Measurements from ENCODE around the gene TPRA1. TPM values are rescaled to one million over a fixed set of nuclear protein-coding genes. Genes with fewer than 3 reads are reported as not detected.

The TPRA1 gene
- total and polyA plus RNA-seq, 7 donors, result 20.7 to 26.7 (median 24.2) TPM

DNA sequence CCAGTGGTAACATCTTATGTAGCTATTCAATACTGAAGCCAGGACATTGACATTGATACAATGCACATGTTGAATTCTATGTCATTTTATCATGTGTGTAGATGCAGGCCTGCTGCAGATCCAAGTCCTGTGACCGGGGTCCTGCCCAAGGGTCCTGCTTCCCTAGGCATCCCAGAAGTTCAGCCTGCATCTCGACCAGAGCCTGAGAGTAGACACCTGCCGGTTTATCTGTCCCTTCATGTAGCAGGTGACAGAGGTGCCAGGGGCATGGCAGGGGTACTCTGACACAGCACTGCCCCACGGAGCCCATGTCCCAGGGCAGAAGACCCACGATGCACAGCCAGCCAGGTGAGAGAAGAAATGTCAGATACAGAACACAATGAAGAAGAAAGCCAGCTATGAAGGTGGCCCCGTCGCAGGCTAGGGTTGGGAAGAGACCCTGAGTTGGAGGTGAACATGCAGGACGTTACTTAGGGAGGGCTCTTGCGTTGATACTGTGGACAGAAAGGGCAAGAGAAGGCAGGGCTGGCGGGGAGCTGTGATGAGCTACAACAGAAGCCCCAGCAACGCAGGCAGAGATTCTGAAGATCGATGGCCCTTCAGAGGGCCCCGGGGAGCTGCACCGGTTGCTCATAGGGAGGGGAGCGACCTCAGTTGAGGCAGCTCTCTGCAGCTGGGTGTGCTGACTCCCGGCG is 51.0 kb downstream of the TPRA1 start:
- 68 to 74% (median 72%) methylated on average over 17 of the region's 17 CpGs for WGBS, 3 donors
- intact Hi-C loops (cut with DNase I), result loop anchor here in 1 of 2 donors (5.0 to 10.0 kb wide), 3 partner anchors 555 to 1015 kb away; partner anchors contain the start of genes CHST13 and PLXNA1
- no peak for ATAC-seq

DNA sequence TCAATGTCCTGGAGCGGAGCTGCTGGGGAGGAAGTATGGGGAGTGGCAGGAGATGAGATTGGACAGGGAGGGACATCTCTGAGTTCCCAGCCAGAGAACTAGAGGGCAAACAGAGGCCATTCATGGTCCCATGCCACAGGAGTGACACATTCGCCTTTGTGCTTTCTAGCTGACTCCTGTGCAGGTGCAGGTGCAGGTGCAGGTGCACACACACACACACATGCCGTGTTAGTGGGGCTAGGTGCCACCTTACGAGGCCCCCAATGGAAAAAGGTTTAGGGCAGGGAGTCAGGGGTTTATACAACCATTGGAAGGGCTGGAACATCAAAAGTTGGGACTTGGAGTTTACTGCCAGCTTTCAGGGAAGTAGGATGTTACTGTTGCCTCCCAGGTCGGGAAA is 52.0 kb downstream of the TPRA1 start:
- Histone ChIP-seq H3K4me1 (no peaks in the 10 kb centered on the region), H3K4me3 (no peak overlapping the region), H3K36me3 (ENCODE audit: insufficient read depth in 1 of 2, low read depth in 1 of 2) (no peaks in the 10 kb centered on the region), H3K27ac (no peak overlapping the region), H3K27me3 (ENCODE audit: insufficient read depth in 3 of 3, low read length in 2 of 3) (no peaks in the 10 kb centered on the region), H3K9me3 (no peaks in the 10 kb centered on the region)
- DNase-seq, result no peak
- WGBS, 3 donors, result 72 to 85% (median 82%) methylated on average over 5 of the region's 5 CpGs
- ATAC-seq, result no peak
- intact Hi-C loops (cut with DNase I), result loop anchor here in 1 of 2 donors (5.0 kb wide), 1 partner anchor 861 kb away; no protein-coding TSS in a partner anchor
- TF ChIP-seq, protein P1, sequence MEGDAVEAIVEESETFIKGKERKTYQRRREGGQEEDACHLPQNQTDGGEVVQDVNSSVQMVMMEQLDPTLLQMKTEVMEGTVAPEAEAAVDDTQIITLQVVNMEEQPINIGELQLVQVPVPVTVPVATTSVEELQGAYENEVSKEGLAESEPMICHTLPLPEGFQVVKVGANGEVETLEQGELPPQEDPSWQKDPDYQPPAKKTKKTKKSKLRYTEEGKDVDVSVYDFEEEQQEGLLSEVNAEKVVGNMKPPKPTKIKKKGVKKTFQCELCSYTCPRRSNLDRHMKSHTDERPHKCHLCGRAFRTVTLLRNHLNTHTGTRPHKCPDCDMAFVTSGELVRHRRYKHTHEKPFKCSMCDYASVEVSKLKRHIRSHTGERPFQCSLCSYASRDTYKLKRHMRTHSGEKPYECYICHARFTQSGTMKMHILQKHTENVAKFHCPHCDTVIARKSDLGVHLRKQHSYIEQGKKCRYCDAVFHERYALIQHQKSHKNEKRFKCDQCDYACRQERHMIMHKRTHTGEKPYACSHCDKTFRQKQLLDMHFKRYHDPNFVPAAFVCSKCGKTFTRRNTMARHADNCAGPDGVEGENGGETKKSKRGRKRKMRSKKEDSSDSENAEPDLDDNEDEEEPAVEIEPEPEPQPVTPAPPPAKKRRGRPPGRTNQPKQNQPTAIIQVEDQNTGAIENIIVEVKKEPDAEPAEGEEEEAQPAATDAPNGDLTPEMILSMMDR (IDR thresholded peaks at IDR 0.05), result no peak

More for the DNA sequence above, 51.0 kb downstream of the TPRA1 start:
- Histone ChIP-seq H3K4me1 (no peaks in the 10 kb centered on the region), H3K27ac (no peak overlapping the region), H3K4me3 (no peak overlapping the region), H3K36me3 (ENCODE audit: insufficient read depth in 1 of 2, low read depth in 1 of 2) (no peaks in the 10 kb centered on the region), H3K9me3 (no peaks in the 10 kb centered on the region), H3K27me3 (ENCODE audit: insufficient read depth in 3 of 3, low read length in 2 of 3) (no peaks in the 10 kb centered on the region)
- no peak for DNase-seq
- TF ChIP-seq, protein P1 (IDR thresholded peaks at IDR 0.05), result no peak

DNA sequence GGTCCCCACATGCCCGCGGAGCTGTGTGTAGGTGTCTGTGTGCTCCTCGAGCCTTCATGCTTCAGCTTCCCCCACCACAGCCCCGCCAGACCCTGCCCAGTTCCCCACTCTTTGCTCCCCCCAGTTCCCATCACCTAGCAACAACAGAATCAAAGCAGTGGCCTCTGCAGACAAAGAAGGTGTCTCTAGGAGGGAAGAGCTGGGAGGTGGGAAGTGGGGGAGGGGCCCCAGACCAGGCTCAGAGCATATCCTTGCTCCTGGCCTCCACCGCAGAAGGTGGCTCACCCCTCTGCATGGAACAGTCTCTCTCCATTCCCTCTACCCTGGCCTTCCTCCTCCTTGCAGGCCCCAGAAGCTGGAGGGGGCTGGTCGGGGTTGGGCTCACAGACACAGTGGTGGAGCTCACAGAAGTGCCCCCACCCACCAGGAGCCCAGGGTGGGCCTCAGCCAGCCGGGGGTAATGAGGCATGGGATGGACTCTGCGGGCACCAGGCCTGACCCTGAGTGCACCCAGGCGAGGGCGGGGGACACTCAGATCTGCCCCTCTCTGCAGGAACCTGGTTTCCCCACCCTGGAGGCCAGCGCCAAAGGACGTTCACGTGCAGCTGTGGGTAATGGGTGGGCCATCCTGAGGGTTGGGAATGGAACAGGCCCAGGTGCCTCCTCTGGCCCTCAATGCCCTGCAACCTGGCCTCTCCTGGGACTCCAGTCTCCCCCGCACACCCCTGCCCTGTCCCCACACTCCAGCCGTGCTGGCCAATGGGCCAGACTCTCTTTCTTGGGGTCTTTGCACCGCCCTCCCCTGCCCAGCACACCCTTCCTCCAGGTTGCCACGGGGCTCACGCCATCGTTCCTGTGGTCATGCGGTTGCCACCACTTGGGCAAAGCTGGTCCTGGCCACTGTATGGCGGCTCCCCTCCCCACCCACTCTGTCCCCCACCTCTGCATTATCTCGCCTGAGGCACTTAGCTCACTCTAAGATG is 53.4 kb downstream of the TPRA1 start:
- intact Hi-C loops (cut with DNase I), result loop anchor here in 1 of 2 donors (5.0 kb wide), 1 partner anchor 860 kb away; no protein-coding TSS in a partner anchor
- no peak for ATAC-seq
- no peaks in the 10 kb centered on the region for H3K4me1 ChIP-seq
- no peaks in the 10 kb centered on the region for H3K9me3 ChIP-seq
- H3K36me3 ChIP-seq (ENCODE audit: insufficient read depth in 1 of 2, low read depth in 1 of 2), result no peaks in the 10 kb centered on the region
- no peak overlapping the region for H3K27ac ChIP-seq
- DNase-seq, result no peak
- no peaks in the 10 kb centered on the region for H3K27me3 ChIP-seq (ENCODE audit: insufficient read depth in 3 of 3, low read length in 2 of 3)
- 77 to 82% (median 78%) methylated on average over 20 to 22 of the region's 22 CpGs for WGBS, 3 donors
- H3K4me3 ChIP-seq, result no peak overlapping the region
- TF ChIP-seq, protein P1 (IDR thresholded peaks at IDR 0.05), result no peak

DNA sequence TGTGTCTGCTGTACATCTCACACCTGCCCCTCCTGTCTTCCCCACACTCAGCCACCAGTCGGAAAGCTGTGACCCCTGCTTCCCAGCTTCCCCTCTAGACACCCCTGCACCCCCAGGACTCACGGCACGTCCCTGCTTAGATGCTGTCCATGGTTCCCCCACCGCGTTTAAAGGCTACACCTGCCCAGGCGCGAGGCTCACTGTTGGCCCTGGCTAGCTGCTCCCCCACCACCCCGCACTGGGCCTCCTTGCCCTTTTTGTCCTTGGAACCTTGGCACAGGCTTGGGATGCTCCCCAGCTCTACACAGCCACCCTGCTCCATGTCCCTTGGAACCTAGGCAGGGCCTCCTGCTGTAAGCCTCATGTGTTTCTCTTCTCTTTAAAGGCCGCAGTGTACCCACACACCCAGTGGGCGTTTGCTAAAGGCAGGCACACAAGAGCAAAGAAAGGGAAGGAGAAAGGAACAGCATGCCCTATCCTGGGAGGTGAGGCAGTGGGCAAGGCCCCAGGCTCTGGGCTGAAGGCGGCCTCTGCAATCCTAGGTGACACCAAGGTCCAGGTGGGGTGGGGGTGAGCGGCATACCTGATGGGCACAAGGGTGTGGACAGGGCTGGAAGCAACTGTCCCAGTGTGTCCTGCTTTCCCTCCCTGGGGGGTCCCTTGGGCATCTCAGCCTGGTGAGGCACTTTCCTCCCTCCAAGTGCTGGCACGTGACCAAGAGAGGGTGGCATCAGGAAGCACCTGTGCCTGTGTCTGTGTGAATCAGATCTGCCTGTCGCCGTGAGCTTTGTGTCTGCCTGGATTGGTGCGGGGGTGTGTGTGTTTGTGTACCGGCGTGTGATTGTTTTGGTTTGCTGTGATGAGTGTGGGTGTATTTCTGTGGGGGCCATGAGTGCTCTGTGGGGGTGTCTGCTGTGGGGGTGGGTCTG is 54.4 kb downstream of the TPRA1 start:
- H3K4me1 ChIP-seq, result no peaks in the 10 kb centered on the region
- no peak for DNase-seq
- no peaks in the 10 kb centered on the region for H3K9me3 ChIP-seq
- intact Hi-C loops (cut with DNase I), result loop anchor here in 1 of 2 donors (5.0 kb wide), 1 partner anchor 859 kb away; no protein-coding TSS in a partner anchor
- no peaks in the 10 kb centered on the region for H3K36me3 ChIP-seq (ENCODE audit: insufficient read depth in 1 of 2, low read depth in 1 of 2)
- ATAC-seq, result no peak
- 76 to 83% (median 80%) methylated on average over 18 of the region's 18 CpGs for WGBS, 3 donors
- H3K4me3 ChIP-seq, result no peak overlapping the region
- TF ChIP-seq, protein P1 (IDR thresholded peaks at IDR 0.05), result no peak
- no peaks in the 10 kb centered on the region for H3K27me3 ChIP-seq (ENCODE audit: insufficient read depth in 3 of 3, low read length in 2 of 3)
- no peak overlapping the region for H3K27ac ChIP-seq

All from psoas muscle (tissue), 8 donors.